Smooth muscle cell (in vitro differentiated cells): ENCODE results near the gene FGFBP1. TPM values are rescaled to one million over a fixed set of nuclear protein-coding genes. Genes with fewer than 3 reads are reported as not detected.

Source experiments
- DNase-seq: peaks from one replicate; lab custom pipeline; 2025; ENCODE audit not compliant: unreplicated experiment; lab: John Stamatoyannopoulos, UW
- H2AFZ ChIP-seq: fragments of 200-600 bp; sonication (generic); 2 replicates; pipeline ENCODE4 v1.6.0; 2016; ENCODE audit warnings: antibody characterized with exemption, low read depth, mild to moderate bottlenecking
- H3F3A ChIP-seq: fragments of 200-600 bp; sonication (generic); 2 replicates; pipeline ENCODE4 v1.6.0; 2017; ENCODE audit warnings: antibody characterized with exemption, low read depth
- H3K27ac ChIP-seq: fragments of 200-600 bp; sonication (generic); 2 replicates; pipeline ENCODE4 v1.5.1; 2016; ENCODE audit warnings: low read depth, mild to moderate bottlenecking
- H3K27me3 ChIP-seq: fragments of 200-600 bp; sonication (generic); 2 replicates; pipeline ENCODE4 v1.6.1; 2016; ENCODE audit warnings: low read depth, mild to moderate bottlenecking
- H3K36me3 ChIP-seq: fragments of 200-600 bp; sonication (generic); 2 replicates; pipeline ENCODE4 v1.5.1; 2016; ENCODE audit warnings: low read depth
- H3K4me1 ChIP-seq: fragments of 200-600 bp; sonication (generic); 2 replicates; pipeline ENCODE4 v1.5.1; 2016; ENCODE audit warnings: low read depth
- H3K4me2 ChIP-seq: fragments of 200-600 bp; sonication (generic); 2 replicates; pipeline ENCODE4 v1.6.0; 2016; ENCODE audit warnings: mild to moderate bottlenecking
- H3K4me3 ChIP-seq: fragments of 200-600 bp; sonication (generic); 2 replicates; pipeline ENCODE4 v1.5.1; 2016; ENCODE audit warnings: mild to moderate bottlenecking
- H3K79me2 ChIP-seq: fragments of 200-600 bp; sonication (generic); 2 replicates; pipeline ENCODE4 v1.6.0; 2016; ENCODE audit warnings: low read depth, mild to moderate bottlenecking
- H3K9ac ChIP-seq: fragments of 200-600 bp; sonication (generic); 2 replicates; pipeline ENCODE4 v1.6.0; 2016; ENCODE audit warnings: low read depth
- H3K9me3 ChIP-seq: fragments of 200-600 bp; sonication (generic); replicated peaks from 2 replicates; pipeline ENCODE4 v1.5.1; 2016; ENCODE audit warnings: low read depth
- H4K20me1 ChIP-seq: fragments of 200-600 bp; sonication (generic); 2 replicates; pipeline ENCODE4 v1.6.0; 2016; ENCODE audit warnings: low read depth
- WGBS: methylation state at CpG from one replicate; pipeline ENCODE4 v1.1.7; 2016; ENCODE audit warnings: low lambda C conversion rate; 5-methylcytosine and 5-hydroxymethylcytosine counted together
- polyA plus RNA-seq: library from polyadenylated mRNA; unstranded; fragments of >200 nt; fragmentation: Nextera tagmentation; extraction: Ambion mirVana; gene quantifications from 2 replicates; pipeline ENCODE4 v1.2.1, GENCODE V29; 2016
- total RNA-seq: library from RNA; depleted of rRNA; stranded (reverse); fragments of >200 nt; gene quantifications from 2 replicates; pipeline ENCODE4 v1.2.3, GENCODE V29; 2014
- TF ChIP-seq, protein P1 (sequence below): fragments of 200-600 bp; sonication (generic); IDR thresholded peaks from 2 replicates; pipeline ENCODE4 v1.5.1; 2017; ENCODE audit warnings: borderline replicate concordance, mild to moderate bottlenecking, antibody characterized with exemption; ENCODE audit not compliant: insufficient read depth, poor library complexity, severe bottlenecking

Gene FGFBP1
- total and polyA plus RNA-seq, 2 experiments from 2014 or later, result not detected

DNA sequence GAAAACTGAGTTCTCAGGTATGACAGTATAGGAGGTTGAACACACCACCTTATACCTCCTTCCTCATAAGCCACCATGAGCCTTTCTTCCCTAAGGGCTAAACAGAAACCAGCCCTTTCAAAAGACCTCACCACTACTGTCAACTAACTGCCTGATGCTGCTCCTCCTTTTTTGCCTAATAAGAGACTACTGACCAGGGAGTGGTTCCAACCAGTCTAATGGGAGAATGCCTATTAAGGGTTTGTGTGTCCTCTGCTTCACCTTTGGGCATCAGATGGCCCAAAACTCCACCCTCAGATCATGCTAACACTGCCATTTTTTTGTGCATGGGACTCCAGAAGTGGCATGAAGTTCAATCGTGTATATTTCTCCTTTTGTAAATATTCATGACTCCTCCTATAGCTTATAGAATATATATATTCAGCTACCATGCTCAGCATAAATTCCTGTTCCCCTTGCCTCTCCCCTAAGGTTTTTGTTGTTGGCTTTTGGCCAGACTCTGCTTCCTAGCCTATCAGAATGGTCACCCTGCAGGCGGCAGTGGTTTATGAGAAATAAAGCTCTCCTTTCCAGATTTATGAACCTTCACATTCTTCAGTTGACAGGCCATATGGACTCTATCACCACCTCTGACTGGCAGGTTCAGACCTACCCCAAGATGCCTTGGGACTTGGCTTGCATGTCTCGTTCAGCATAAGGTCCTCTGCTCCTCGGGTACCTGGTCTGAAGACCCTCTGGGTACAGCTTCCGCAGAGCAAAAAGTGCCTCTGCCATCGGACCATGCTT is 28.2 kb downstream of the FGFBP1 start:
- no peaks in the 10 kb centered on the region for H3K36me3 ChIP-seq
- H3K79me2 ChIP-seq, result no peaks in the 10 kb centered on the region
- no peaks in the 10 kb centered on the region for H3K9me3 ChIP-seq
- peaks cover 6% of the 10 kb centered on the region for H3K4me1 ChIP-seq
- WGBS, result 85% methylated on average over 6 of the region's 6 CpGs
- no peaks in the 10 kb centered on the region for H4K20me1 ChIP-seq
- H3K9ac ChIP-seq, result no peak overlapping the region
- no peak overlapping the region for H3K4me2 ChIP-seq
- H3K27ac ChIP-seq, result no peak overlapping the region
- no peaks in the 10 kb centered on the region for H3F3A ChIP-seq
- H2AFZ ChIP-seq, result no peak overlapping the region
- no peak overlapping the region for H3K4me3 ChIP-seq
- no peak for DNase-seq
- H3K27me3 ChIP-seq, result no peaks in the 10 kb centered on the region
- TF ChIP-seq, protein P1, sequence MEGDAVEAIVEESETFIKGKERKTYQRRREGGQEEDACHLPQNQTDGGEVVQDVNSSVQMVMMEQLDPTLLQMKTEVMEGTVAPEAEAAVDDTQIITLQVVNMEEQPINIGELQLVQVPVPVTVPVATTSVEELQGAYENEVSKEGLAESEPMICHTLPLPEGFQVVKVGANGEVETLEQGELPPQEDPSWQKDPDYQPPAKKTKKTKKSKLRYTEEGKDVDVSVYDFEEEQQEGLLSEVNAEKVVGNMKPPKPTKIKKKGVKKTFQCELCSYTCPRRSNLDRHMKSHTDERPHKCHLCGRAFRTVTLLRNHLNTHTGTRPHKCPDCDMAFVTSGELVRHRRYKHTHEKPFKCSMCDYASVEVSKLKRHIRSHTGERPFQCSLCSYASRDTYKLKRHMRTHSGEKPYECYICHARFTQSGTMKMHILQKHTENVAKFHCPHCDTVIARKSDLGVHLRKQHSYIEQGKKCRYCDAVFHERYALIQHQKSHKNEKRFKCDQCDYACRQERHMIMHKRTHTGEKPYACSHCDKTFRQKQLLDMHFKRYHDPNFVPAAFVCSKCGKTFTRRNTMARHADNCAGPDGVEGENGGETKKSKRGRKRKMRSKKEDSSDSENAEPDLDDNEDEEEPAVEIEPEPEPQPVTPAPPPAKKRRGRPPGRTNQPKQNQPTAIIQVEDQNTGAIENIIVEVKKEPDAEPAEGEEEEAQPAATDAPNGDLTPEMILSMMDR, result no peak

DNA sequence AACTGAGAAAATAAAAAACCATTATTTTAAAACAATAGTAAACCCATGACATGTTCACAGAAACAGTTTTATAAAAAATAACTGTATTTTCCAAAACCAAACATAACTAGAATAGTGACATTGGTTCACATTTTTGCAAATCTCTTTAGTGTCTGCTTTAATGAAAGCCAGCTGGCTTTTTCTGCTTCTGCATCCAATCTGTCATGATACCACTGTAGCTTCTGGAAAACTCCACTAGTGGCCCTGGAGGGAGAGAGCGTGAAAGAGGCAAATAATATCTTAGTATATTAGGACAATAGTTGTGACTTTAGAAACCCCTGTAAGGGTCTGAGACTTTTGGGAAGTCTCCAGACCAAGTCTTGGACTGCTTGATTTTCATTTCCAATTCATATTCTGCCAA is 31.1 kb downstream of the FGFBP1 start:
- 48% methylated on average over 1 of the region's 1 CpG for WGBS
- Histone ChIP-seq H3K4me3 (no peak overlapping the region), H3K27ac (no peak overlapping the region), H3F3A (no peaks in the 10 kb centered on the region), H3K9ac (no peak overlapping the region), H2AFZ (no peak overlapping the region), H3K79me2 (no peaks in the 10 kb centered on the region), H3K9me3 (no peaks in the 10 kb centered on the region), H4K20me1 (no peaks in the 10 kb centered on the region), H3K36me3 (no peaks in the 10 kb centered on the region), H3K4me2 (no peak overlapping the region), H3K27me3 (no peaks in the 10 kb centered on the region), H3K4me1 (no peaks in the 10 kb centered on the region)
- DNase-seq, result no peak
- TF ChIP-seq, protein P1, result no peak

DNA sequence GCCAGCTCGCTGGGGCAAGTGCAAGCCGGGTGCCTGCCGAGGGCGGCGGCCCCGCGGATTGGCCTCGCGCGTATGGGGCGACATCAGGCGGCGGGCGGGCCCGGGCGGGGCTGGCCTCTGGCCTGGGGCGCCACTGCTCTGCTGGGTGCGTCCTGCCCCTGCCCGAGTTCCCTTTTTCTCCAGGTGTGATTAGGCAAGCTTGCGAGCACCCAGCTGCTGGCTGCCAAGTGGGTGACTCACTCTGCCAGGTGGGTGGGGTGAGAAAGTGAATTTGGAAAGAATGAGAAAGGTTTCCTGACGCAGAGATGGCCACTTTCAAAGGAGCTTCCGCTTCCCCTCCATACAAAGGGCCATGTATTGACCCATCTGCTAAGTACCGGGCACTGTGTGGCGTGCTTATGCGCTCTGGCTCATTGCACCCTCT is 32.5 kb downstream of the FGFBP1 start:
- Histone ChIP-seq H3K4me3 (peak overlapping the region; percentile 34), H3K9me3 (no peaks in the 10 kb centered on the region), H3K4me1 (no peaks in the 10 kb centered on the region), H4K20me1 (no peaks in the 10 kb centered on the region), H3K36me3 (no peaks in the 10 kb centered on the region), H3K79me2 (no peaks in the 10 kb centered on the region), H2AFZ (peak overlapping the region; percentile 69), H3F3A (no peaks in the 10 kb centered on the region), H3K9ac (no peak overlapping the region), H3K4me2 (peak overlapping the region; percentile 68), H3K27ac (peak overlapping the region; percentile 38), H3K27me3 (no peaks in the 10 kb centered on the region)
- TF ChIP-seq, protein P1, result no peak
- no peak for DNase-seq
- 27% methylated on average over 16 of the region's 25 CpGs for WGBS

DNA sequence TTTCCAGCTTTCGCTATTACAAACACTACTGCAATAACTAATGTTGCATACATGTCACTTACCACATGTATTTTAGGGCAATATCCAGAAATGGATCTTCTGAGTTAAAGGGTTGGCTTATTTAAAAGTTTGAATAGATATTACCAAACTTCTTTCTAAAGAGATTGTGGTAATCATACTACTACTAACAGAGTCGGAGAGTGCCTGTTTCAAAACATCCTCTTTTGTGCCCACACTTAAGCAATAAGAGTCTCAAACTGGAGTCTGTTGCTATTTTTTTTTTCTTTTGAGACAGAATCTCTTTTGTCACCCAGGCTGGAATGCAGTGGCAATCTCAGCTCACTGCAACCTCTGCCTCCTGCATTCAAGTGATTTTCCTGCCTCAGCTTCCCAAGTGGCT is 35.8 kb downstream of the FGFBP1 start:
- TF ChIP-seq, protein P1, result no peak

More for the DNA sequence above, 35.8 kb downstream of the FGFBP1 start:
- H3K4me2 ChIP-seq, result no peak overlapping the region
- DNase-seq, result no peak
- H3K4me1 ChIP-seq, result no peaks in the 10 kb centered on the region
- no peak overlapping the region for H3K9ac ChIP-seq
- 84% methylated on average over 2 of the region's 2 CpGs for WGBS
- no peak overlapping the region for H3K4me3 ChIP-seq
- no peaks in the 10 kb centered on the region for H3K27me3 ChIP-seq
- H4K20me1 ChIP-seq, result no peaks in the 10 kb centered on the region
- no peaks in the 10 kb centered on the region for H3K79me2 ChIP-seq
- H3F3A ChIP-seq, result no peaks in the 10 kb centered on the region
- H3K27ac ChIP-seq, result no peak overlapping the region
- no peak overlapping the region for H2AFZ ChIP-seq
- H3K36me3 ChIP-seq, result no peaks in the 10 kb centered on the region
- no peaks in the 10 kb centered on the region for H3K9me3 ChIP-seq
